DMS53 treated with DMSO at 0.1 percent for 48 hours (cell line): ENCODE measurements around the gene USP17L24.
"Not testable (repeated sequence)": the region's sequence is repeated elsewhere in the genome, so short reads cannot be mapped to it uniquely, and the experiment has no call there.

Experiments used
- DNase-seq: peaks from one replicate; lab custom pipeline; 2025; ENCODE audit not compliant: unreplicated experiment; lab: John Stamatoyannopoulos, UW

The USP17L24 gene, protein sequence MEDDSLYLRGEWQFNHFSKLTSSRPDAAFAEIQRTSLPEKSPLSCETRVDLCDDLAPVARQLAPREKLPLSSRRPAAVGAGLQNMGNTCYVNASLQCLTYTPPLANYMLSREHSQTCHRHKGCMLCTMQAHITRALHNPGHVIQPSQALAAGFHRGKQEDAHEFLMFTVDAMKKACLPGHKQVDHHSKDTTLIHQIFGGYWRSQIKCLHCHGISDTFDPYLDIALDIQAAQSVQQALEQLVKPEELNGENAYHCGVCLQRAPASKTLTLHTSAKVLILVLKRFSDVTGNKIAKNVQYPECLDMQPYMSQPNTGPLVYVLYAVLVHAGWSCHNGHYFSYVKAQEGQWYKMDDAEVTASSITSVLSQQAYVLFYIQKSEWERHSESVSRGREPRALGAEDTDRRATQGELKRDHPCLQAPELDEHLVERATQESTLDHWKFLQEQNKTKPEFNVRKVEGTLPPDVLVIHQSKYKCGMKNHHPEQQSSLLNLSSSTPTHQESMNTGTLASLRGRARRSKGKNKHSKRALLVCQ

GRCh38 chr4:9324865-9325264 is at the start of gene USP17L24:
USP17L24 (plus strand) TSS chr4:9325165; CDS start chr4:9325165, 0 bp downstream.
- DNase-seq = not testable (repeated sequence)

- DNase-seq = not testable (repeated sequence)
Observed at GRCh38 chr4:9324191-9324590, 774 bp upstream of the USP17L24 start.

- not testable (repeated sequence) for DNase-seq
Observed at GRCh38 chr4:9329611-9330010, 4.6 kb downstream of the USP17L24 start, which contains the start of gene USP17L25. USP17L25 (plus strand) TSS chr4:9329911; CDS start chr4:9329911, 0 bp downstream.

- DNase-seq = not testable (repeated sequence)
Observed at GRCh38 chr4:9334358-9334757, 9.4 kb downstream of the USP17L24 start, which contains the start of gene USP17L26. USP17L26 (plus strand) TSS chr4:9334658; CDS start chr4:9334658, 0 bp downstream.

DNA sequence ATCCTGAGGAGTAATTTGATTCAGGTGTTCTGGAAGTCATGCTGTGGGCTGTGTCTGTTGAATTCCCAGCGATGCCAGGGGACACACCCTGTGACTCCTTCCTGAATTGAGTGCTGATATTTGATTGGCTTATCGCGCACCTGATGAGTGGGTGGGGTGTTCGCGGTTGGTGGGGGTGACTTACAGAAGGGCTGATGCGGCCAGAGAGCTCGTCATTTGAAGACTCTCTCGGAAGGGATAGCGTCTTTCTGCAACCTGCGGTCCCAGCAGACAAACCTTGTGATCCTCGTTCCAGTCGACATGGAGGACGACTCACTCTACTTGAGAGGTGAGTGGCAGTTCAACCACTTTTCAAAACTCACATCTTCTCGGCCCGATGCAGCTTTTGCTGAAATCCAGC is 14.1 kb downstream of the USP17L24 start, which contains the start of gene USP17L5:
Gene USP17L5, plus strand, starts transcription at position 301 of the 400 bp plus-strand sequence. Its CDS starts 0 bp downstream, at position 301.
- DNase-seq = not testable (repeated sequence)

DNA sequence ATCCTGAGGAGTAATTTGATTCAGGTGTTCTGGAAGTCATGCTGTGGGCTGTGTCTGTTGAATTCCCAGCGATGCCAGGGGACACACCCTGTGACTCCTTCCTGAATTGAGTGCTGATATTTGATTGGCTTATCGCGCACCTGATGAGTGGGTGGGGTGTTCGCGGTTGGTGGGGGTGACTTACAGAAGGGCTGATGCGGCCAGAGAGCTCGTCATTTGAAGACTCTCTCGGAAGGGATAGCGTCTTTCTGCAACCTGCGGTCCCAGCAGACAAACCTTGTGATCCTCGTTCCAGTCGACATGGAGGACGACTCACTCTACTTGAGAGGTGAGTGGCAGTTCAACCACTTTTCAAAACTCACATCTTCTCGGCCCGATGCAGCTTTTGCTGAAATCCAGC is 18.9 kb downstream of the USP17L24 start, which contains the start of gene USP17L27:
Gene USP17L27, plus strand, starts transcription at position 301 of the 400 bp plus-strand sequence. Its CDS starts 0 bp downstream, at position 301.
- not testable (repeated sequence) for DNase-seq

DNA sequence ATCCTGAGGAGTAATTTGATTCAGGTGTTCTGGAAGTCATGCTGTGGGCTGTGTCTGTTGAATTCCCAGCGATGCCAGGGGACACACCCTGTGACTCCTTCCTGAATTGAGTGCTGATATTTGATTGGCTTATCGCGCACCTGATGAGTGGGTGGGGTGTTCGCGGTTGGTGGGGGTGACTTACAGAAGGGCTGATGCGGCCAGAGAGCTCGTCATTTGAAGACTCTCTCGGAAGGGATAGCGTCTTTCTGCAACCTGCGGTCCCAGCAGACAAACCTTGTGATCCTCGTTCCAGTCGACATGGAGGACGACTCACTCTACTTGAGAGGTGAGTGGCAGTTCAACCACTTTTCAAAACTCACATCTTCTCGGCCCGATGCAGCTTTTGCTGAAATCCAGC is 23.6 kb downstream of the USP17L24 start, which contains the start of gene USP17L28:
Gene USP17L28, plus strand, starts transcription at position 301 of the 400 bp plus-strand sequence. Its CDS starts 0 bp downstream, at position 301.
- not testable (repeated sequence) for DNase-seq

GRCh38 chr4:9350866-9351265 is 25.9 kb downstream of the USP17L24 start:
- DNase-seq = not testable (repeated sequence)

- DNase-seq = not testable (repeated sequence)
Observed at GRCh38 chr4:9353338-9353737, 28.4 kb downstream of the USP17L24 start, which contains the start of gene USP17L29. USP17L29 (plus strand) TSS chr4:9353638; CDS start chr4:9353638, 0 bp downstream.

DNA sequence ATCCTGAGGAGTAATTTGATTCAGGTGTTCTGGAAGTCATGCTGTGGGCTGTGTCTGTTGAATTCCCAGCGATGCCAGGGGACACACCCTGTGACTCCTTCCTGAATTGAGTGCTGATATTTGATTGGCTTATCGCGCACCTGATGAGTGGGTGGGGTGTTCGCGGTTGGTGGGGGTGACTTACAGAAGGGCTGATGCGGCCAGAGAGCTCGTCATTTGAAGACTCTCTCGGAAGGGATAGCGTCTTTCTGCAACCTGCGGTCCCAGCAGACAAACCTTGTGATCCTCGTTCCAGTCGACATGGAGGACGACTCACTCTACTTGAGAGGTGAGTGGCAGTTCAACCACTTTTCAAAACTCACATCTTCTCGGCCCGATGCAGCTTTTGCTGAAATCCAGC is 37.9 kb downstream of the USP17L24 start, which contains the start of gene USP17L30:
Gene USP17L30, plus strand, starts transcription at position 301 of the 400 bp plus-strand sequence. Its CDS starts 0 bp downstream, at position 301.
- DNase-seq = not testable (repeated sequence)
